Measurements from ENCODE around the gene RGS12. TPM values are rescaled to one million over a fixed set of nuclear protein-coding genes. Genes with fewer than 3 reads are reported as not detected.
"Not testable (repeated sequence)": the region's sequence is repeated elsewhere in the genome, so short reads cannot be mapped to it uniquely, and the experiment has no call there.

The RGS12 gene
- total RNA-seq, 1 experiment from 2014 or later = 7.6 TPM

GRCh38 chr4:3295837-3296624, 3.2 kb downstream of the RGS12 start:
- no peak for DNase-seq (ENCODE audit: low read depth)

- no peak for DNase-seq (ENCODE audit: low read depth)
These were observed 3.8 kb downstream of the RGS12 start for GRCh38 chr4:3296651-3297050.

- DNase-seq (ENCODE audit: low read depth) = no peak
These were observed 4.4 kb downstream of the RGS12 start for GRCh38 chr4:3297066-3297859.

GRCh38 chr4:3299122-3299975, 6.5 kb downstream of the RGS12 start:
- DNase-seq (ENCODE audit: low read depth) = no peak

DNA sequence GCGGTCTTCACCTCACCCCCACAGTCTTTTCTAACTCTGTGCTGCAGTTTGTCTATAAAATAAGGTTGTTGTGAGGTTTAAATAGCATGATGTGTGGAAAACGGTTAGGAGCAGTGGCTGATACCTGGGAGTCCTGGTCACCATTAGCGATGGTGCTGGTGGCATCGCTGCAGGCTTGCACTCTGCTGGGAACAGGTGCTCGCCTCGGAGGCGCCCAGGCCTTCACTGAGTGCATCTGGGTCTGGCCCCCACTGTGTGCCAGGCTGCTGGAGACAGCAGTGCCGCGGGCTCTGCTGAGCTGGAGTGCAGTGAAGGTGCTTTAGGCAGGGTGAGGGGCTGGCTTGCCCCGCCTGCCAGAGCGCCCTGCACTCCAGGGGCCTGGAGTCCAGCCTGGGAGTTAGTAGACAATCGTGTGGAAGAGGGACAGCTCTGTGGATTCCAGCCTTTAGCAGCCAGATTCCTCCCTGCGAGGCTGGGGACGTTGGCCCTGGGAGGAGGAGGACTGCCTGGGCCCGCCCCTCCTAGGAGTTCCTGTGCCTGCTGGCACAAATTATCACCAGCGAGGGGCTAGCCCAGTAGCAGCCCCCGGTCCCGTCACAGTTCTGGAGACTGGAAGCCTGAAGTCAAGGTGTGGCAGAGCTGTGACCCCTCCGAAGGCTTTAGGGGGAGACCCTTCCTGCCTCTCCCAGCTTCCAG, 7.3 kb downstream of the RGS12 start:
- no peak for DNase-seq (ENCODE audit: low read depth)

- not testable (repeated sequence) for DNase-seq (ENCODE audit: low read depth)
These were observed 8.1 kb downstream of the RGS12 start for GRCh38 chr4:3300882-3301281.

DNA sequence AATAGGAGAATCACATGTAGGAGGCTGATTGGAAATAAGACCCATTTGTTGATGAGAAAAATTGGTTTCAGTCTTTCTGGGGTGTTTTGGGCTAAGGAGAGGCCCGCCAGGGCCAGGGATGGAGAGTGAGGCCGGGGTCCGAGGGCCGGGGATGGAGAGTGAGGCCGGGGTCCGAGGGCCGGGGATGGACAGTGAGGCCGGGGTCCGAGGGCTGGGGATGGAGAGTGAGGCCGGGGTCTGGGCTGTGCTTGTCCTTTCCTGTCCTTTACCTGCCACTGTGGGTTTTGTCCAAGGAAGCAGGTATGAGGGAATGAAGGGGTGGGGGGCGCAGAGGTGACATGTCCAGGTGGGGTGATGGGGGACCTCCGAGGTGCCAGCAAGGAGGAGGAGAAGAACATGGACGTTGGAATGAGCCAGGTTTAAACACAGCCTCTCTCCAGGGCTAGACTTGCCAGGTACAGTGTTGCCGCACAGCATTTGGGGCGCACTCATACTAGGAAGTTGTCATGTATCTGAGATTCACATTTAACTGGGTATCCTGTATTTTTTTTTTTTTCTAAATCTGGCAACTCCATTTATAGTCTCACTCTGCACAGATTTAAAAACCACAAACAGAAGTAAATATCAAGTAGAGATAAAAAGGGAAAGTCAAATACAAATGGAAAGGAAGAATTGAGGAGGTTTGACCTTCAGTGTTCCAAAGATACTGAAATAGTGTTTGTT, 8.8 kb downstream of the RGS12 start:
- DNase-seq (ENCODE audit: low read depth) = no peak

DNA sequence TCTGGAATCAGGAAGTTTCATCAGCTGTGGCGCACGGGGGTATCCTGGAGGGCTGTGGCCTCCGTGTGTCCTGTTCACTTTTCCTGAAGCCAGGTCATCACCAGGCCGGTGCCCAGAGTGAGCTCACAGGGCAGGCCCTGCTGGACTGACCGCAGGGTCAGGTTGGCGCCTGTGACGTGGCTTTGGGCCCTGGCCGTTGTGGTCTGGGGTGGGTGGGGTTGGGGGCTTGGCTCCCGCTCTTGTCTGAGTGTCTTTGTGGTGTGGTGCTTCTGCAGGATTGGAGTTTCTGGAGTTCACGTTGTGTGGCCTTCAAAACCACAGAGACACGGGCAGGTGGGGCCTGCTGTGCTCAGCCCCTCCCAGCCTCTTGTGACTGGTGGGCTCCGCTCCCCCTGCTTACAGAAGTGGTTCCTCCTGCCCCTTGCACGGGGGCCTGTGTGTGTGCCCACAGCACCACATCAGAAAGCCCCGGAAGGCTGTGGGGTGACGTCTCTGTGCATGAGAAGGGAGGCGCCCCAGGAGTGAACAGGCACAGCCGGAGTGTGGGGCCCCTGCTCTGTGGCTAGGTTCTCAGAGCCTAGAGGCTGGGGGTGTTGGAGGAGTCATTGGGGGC, 9.5 kb downstream of the RGS12 start:
- no peak for DNase-seq (ENCODE audit: low read depth)

GRCh38 chr4:3302786-3303564, 10.2 kb downstream of the RGS12 start:
- no peak for DNase-seq (ENCODE audit: low read depth)

DNA sequence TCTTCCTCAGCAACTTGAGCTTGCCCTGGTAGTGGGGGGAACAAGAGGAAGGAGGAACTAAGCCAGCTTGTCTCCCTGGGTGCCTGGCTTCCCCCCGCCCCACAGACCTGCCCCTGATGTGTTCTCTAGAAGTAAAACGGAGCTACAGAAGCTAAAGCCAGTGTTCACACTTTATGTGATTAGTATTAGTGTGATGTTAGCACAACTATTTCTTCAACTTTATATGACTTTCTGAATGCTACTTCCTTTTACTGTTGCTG, 10.7 kb downstream of the RGS12 start:
- DNase-seq (ENCODE audit: low read depth) = no peak

DNA sequence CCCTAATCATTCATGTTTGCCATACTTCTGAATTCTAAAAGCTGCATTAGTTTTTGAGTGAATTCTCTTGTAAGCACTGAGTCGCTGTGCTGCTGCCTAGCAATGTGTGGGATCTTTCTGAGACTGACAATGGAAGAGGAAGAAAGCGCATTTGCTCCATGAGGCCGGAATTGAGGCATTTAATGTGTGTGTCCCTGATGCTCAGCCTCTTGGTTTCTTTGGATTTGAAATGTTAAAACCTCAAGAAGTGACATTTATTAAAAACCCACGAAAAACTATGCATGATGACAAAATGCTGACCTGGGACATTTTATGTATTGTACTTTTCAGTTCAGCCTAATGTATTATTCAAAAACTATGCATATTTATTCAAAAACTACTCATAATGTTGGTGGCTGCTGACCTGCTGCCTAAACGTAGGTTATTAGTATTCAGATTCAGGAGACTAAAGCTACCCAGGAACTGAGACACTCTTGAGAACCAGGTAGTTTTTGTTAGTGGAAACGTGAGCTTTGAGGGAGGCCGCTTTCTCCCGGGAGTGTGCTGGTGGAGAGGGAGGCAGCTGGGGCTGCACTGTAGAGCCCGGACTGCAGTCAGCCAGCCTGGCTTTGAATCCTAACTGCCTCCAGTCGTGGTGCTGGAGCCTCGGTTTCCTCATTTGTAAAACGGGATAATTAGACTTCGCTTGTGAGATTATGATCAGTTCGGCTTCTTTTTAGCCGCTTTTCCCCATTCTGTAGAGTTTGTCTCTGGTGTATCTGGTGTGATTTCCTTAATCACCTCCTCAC, 11.3 kb downstream of the RGS12 start:
- no peak for DNase-seq (ENCODE audit: low read depth)

DNA sequence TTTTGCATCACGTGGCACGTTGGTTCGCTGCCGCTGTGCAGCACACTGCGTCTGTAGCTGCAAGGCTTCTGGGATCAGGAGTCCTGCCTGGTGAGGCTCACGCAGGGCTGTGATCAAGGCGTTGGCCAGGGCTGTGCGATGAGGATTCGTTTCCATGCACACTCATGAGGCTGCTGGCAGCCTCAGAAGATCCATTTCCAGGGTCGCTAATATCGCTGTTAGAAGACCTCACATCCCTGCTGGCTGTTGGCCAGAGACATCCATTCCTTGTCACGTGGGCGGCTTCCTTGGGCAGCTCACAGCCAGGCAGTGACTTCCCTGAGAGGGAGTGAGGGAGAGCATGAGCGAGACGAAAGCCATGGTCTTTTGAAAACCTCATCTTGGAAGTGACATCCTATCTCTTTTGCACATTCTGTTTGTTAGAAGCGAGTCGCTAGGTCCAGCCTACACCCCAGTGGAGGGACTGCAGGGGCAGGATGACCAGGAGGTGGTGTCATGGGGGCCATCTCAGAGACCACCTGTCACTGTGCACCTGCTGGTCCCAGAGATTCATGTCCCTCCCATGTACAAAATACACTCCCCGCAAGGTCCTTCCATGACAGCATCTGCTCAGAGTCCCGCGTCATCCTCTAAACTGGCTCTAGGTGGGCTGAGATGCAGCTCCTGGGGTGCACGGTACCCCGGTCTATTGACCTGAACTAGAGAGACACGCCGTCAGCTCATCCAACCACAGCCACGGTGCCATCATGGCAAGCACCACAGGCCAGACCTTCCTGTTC, 12.2 kb downstream of the RGS12 start:
- DNase-seq (ENCODE audit: low read depth) = no peak

DNA sequence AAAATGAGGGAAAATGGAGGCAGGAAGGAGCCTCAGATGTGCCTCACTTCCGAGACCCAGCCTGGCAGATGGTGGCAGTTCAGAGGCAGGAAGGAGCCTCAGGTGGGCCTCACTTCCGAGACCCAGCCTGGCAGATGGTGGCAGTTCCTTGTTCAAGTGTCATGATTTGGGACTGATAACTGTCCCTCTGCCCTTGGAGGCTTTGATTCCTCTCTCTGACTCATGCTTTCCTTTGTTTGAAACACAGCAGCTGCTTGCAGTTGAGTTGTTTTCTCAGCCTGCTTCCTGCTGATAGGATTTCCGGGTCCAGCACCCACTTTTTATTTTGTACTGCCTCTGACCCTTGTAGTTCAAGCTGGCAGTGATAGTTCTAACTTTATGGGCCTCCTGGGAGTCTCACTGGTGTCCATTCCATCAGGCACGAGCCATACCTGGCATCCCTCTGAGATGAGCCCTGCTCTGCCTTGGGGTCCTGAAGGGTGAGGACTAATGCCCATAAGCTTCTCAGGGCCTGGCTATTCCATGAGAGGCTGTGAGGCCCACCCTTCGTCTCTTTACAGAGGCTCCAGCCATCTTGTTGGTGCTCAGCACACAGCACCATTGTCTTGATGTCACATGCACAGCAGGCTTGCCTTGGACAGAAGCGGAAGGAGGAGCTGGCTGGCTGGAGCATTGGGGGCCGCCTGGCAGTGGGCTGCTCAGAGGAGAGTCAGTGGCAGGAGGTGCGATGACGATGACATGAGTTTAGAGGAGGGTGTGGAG, 13.0 kb downstream of the RGS12 start:
- DNase-seq (ENCODE audit: low read depth) = no peak

DNA sequence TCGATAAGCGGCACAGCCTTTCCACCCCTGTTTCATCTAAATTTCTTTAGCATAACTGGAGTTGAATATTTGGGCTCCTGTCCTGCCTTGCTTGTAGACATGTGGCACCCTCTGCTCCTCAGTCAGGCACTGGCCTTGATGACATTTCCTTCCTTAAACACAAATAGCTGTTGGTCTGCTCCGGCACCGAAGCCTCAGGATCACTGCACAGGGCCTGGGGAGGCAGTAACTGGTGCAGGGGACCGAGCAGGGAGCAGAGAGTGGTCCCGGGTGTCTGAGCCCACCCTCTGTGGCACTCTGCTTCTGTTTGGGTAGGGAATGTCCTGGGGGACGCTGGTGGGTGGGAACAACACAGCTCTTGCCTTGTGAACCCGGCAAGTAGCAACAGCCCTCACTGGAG, 13.6 kb downstream of the RGS12 start:
- no peak for DNase-seq (ENCODE audit: low read depth)

DNA sequence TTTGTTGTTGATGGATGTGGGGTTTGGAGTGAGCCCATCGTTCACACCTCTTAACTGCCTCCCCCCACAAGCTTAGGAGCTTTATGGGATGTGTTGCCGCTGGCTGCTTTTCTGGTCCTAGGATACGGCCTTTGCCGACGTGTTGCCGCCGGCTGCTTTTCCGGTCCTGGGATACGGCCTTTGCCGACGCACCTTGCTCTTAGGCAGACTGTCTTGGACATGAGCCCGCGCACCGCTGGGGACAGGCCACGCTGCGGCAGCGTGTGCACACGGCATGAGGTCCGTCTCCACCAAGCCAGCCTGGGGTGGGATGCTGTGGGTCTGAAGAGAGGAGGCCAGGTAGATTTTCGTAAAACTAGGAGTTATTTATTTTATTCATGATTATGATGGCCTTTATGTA, 14.2 kb downstream of the RGS12 start:
- no peak for DNase-seq (ENCODE audit: low read depth)

- DNase-seq (ENCODE audit: low read depth) = no peak
These were observed 14.7 kb downstream of the RGS12 start for GRCh38 chr4:3307486-3307885.

- no peak for DNase-seq (ENCODE audit: low read depth)
These were observed 15.2 kb downstream of the RGS12 start for GRCh38 chr4:3307891-3308575.

Measured in RPMI7951 (cell line).